ENCODE measurements around the gene LGR4. TPM values are rescaled to one million over a fixed set of nuclear protein-coding genes. Genes with fewer than 3 reads are reported as not detected.

The LGR4 gene
- total RNA-seq, 1 donor from 2014 or later: 7.5 TPM

DNA sequence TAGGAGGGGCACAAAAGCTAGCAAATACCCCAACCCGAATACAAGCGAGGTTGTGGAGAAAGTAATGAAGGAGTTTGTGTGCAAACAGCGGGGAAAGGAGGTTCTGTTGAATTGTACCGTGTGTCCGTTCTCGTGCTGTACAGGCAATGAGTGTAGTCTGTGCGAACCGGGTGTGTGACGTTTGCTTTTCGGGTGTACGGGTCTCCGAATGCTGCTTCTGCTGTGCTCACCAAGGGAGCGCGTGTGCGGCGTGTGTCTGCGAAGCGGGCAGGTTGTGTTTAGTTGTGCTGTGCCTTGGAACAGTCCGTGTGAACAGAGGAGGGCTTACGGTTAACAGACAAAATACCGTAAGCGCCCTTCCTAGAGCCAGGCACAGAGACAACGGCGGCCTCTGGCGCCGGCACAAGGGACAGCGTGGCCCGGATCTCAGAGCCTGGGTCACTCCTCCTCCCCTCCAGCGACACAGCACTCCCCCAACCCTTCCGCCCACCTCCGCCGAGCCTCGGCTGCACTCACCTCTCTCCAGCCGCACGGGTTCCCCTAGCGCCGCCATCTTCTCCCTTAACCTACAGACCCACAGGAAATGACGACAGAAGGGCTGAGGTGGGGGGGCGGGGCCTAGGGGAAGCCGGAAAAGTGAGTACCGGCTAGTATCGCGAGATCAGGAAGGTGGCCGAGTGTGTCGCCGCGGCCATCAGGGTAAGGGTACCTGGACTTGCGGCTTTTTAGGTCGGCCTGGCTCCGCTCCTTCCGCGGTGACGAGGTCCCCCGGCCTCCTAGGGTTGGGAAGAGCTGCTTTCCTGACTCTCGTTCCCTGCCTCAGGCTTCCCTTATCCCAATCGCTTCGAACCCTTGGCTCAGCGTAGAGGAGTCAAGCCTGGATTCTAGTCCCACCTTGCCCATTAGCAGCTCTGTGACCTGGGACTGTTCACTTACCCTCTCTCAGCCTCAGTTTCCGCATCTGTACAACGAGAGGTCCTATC is 33.9 kb upstream of the LGR4 start, which contains the start of gene LIN7C:
LIN7C (minus strand) TSS at position 570 of the 983 bp plus-strand sequence; CDS start at position 553, 17 bp downstream.
- peaks cover 27% of the 10 kb centered on the region for H3K4me1 ChIP-seq
- TF ChIP-seq, protein P1, sequence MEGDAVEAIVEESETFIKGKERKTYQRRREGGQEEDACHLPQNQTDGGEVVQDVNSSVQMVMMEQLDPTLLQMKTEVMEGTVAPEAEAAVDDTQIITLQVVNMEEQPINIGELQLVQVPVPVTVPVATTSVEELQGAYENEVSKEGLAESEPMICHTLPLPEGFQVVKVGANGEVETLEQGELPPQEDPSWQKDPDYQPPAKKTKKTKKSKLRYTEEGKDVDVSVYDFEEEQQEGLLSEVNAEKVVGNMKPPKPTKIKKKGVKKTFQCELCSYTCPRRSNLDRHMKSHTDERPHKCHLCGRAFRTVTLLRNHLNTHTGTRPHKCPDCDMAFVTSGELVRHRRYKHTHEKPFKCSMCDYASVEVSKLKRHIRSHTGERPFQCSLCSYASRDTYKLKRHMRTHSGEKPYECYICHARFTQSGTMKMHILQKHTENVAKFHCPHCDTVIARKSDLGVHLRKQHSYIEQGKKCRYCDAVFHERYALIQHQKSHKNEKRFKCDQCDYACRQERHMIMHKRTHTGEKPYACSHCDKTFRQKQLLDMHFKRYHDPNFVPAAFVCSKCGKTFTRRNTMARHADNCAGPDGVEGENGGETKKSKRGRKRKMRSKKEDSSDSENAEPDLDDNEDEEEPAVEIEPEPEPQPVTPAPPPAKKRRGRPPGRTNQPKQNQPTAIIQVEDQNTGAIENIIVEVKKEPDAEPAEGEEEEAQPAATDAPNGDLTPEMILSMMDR (IDR thresholded peaks at IDR 0.05): peak; percentile 19
- no peaks in the 10 kb centered on the region for H3K9me3 ChIP-seq
- no peaks in the 10 kb centered on the region for H3K27me3 ChIP-seq
- H3K27ac ChIP-seq: peak within 1 kb of the TSS; percentile 94
- DNase-seq (peak; percentile 97), ATAC-seq (peak; percentile 98)
- peak within 1 kb of the TSS; percentile 97 for H3K4me3 ChIP-seq
- intact Hi-C loops (cut with DNase I): no loop called here
- peaks cover 2% of the 10 kb centered on the region for H3K36me3 ChIP-seq

DNA sequence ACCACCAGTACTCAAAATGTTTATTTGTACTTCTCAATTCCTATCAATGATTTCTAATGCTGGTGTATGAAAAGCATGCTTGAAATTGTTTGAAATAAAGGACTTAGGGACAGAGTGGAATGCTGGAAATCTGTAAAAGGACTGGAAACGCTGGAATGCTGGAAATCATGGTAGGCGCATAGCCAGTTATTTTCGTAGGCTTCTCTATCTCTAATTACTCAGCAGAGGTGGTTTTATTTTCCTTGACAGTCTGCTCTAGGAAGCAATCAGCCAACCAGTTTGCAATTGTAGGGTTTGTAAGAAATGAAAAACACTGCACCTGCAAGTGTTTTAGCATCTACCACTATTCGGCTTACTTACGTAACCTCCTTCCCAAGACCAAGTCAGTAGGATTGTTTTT is 33.2 kb upstream of the LGR4 start:
- no peak for ATAC-seq
- no peak for DNase-seq
- Histone ChIP-seq H3K4me1 (peaks cover 27% of the 10 kb centered on the region), H3K36me3 (peaks cover 9% of the 10 kb centered on the region), H3K4me3 (peak overlapping the region; percentile 97), H3K9me3 (no peaks in the 10 kb centered on the region), H3K27me3 (no peaks in the 10 kb centered on the region), H3K27ac (peak overlapping the region; percentile 94)
- TF ChIP-seq, protein P1 (IDR thresholded peaks at IDR 0.05): no peak
- intact Hi-C loops (cut with DNase I): no loop called here

DNA sequence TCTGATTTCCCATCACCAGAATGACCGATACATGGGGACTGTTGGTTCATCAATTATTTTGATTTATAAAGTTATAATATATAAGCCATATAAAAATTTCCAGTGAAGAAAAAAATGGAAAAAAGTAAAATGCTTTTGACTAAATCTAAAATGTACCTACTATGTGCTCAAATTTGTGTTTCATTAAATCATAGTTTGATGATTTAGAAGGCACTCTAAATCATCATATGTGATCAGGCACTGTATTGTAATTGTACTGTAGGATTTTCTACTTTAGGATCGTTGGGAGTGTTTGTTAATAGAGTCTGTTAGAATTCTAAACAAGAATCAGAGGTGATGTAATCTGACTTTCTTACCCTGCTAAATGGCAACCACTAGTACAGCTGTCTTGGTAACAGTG is 31.6 kb upstream of the LGR4 start:
- H3K36me3 ChIP-seq: peaks cover 24% of the 10 kb centered on the region
- no peak overlapping the region for H3K4me3 ChIP-seq
- no peak overlapping the region for H3K27ac ChIP-seq
- H3K9me3 ChIP-seq: no peaks in the 10 kb centered on the region
- intact Hi-C loops (cut with DNase I): no loop called here
- H3K4me1 ChIP-seq: peaks cover 27% of the 10 kb centered on the region
- no peaks in the 10 kb centered on the region for H3K27me3 ChIP-seq
- TF ChIP-seq, protein P1 (IDR thresholded peaks at IDR 0.05): no peak
- no peak for DNase-seq
- ATAC-seq: no peak

DNA sequence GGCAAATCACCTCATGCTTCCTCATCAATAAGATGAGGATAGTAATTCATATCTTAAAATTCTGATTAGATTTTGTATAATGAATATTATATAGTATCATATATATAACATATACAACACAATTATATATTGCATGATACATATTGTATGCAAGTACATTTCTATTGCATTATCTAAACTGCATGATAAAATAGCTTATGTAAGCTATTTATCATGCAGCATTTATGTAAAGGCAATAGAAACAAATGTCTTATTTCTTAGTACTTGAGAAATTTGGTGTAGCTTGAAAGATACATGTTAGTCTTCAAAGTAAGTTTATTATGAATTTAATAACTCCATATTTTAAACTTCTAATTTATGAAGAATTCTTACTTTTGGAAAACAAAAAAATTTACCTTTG is 28.5 kb upstream of the LGR4 start:
- Histone ChIP-seq H3K27ac (no peak overlapping the region), H3K4me3 (no peak overlapping the region), H3K36me3 (peaks cover 47% of the 10 kb centered on the region), H3K27me3 (no peaks in the 10 kb centered on the region), H3K4me1 (peaks cover 30% of the 10 kb centered on the region), H3K9me3 (no peaks in the 10 kb centered on the region)
- TF ChIP-seq, protein P1 (IDR thresholded peaks at IDR 0.05): no peak
- intact Hi-C loops (cut with DNase I): no loop called here
- DNase-seq: no peak
- no peak for ATAC-seq

DNA sequence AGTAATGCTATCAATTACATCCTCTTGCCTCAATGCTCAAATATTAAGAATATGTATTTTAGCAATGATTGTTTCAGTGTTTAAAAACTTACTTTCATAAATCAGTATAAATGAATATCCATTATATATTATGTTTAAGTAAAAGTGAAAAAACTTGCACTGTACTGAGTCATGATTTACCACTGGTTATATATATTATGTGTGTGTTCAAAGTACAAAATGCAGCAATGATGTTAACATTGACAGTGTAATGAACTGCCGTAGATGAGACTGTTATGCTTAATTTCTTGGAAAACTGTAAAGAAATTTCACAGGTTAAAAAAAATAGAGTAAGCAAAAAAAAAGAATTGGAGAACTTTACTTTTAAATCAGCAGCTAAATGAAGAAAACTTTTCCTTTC is 25.3 kb upstream of the LGR4 start:
- Histone ChIP-seq H3K27ac (no peak overlapping the region), H3K27me3 (no peaks in the 10 kb centered on the region), H3K4me1 (peaks cover 16% of the 10 kb centered on the region), H3K9me3 (no peaks in the 10 kb centered on the region), H3K36me3 (peaks cover 74% of the 10 kb centered on the region), H3K4me3 (no peak overlapping the region)
- ATAC-seq (no peak), DNase-seq (no peak)
- intact Hi-C loops (cut with DNase I): no loop called here
- TF ChIP-seq, protein P1 (IDR thresholded peaks at IDR 0.05): no peak
